ENCODE measurements around the gene TIAM2.

Gene TIAM2

GRCh38 chr6:155186052-155186658 lies 191.0 kb downstream of the TIAM2 start:
- peak overlapping the region; percentile 90 for H3K27ac ChIP-seq (ENCODE audit: low read depth, low read length)
- H3K27me3 ChIP-seq (ENCODE audit: control insufficient read depth, insufficient read depth, low read length) = no peaks in the 10 kb centered on the region
- no peaks in the 10 kb centered on the region for H3K9me3 ChIP-seq (ENCODE audit: control insufficient read depth, insufficient read depth, low read length)
- no peak overlapping the region for H3K9ac ChIP-seq (ENCODE audit: low read depth, low read length)
- peaks cover 21% of the 10 kb centered on the region for H3K4me1 ChIP-seq (ENCODE audit: control insufficient read depth, insufficient read depth, low read length)
- H3K36me3 ChIP-seq (ENCODE audit: control insufficient read depth, insufficient read depth, low read length) = peaks cover 19% of the 10 kb centered on the region
- no peak overlapping the region for H3K4me3 ChIP-seq (ENCODE audit: low read depth, low read length)

GRCh38 chr6:155187106-155187505 lies 192.0 kb downstream of the TIAM2 start:
- Histone ChIP-seq H3K36me3 (ENCODE audit: control insufficient read depth, insufficient read depth, low read length) (peaks cover 19% of the 10 kb centered on the region), H3K4me1 (ENCODE audit: control insufficient read depth, insufficient read depth, low read length) (peaks cover 21% of the 10 kb centered on the region), H3K9ac (ENCODE audit: low read depth, low read length) (no peak overlapping the region), H3K9me3 (ENCODE audit: control insufficient read depth, insufficient read depth, low read length) (no peaks in the 10 kb centered on the region), H3K27me3 (ENCODE audit: control insufficient read depth, insufficient read depth, low read length) (no peaks in the 10 kb centered on the region), H3K4me3 (ENCODE audit: low read depth, low read length) (no peak overlapping the region), H3K27ac (ENCODE audit: low read depth, low read length) (peak overlapping the region; percentile 90)

- peaks cover 13% of the 10 kb centered on the region for H3K36me3 ChIP-seq (ENCODE audit: control insufficient read depth, insufficient read depth, low read length)
- H3K27ac ChIP-seq (ENCODE audit: low read depth, low read length) = no peak overlapping the region
- no peak overlapping the region for H3K4me3 ChIP-seq (ENCODE audit: low read depth, low read length)
- no peaks in the 10 kb centered on the region for H3K9me3 ChIP-seq (ENCODE audit: control insufficient read depth, insufficient read depth, low read length)
- H3K27me3 ChIP-seq (ENCODE audit: control insufficient read depth, insufficient read depth, low read length) = no peaks in the 10 kb centered on the region
- H3K9ac ChIP-seq (ENCODE audit: low read depth, low read length) = no peak overlapping the region
- peaks cover 21% of the 10 kb centered on the region for H3K4me1 ChIP-seq (ENCODE audit: control insufficient read depth, insufficient read depth, low read length)
Observed at GRCh38 chr6:155187994-155188706, 193.0 kb downstream of the TIAM2 start.

GRCh38 chr6:155188707-155189496 lies 193.8 kb downstream of the TIAM2 start:
- Histone ChIP-seq H3K36me3 (ENCODE audit: control insufficient read depth, insufficient read depth, low read length) (peaks cover 7% of the 10 kb centered on the region), H3K4me3 (ENCODE audit: low read depth, low read length) (no peak overlapping the region), H3K27me3 (ENCODE audit: control insufficient read depth, insufficient read depth, low read length) (no peaks in the 10 kb centered on the region), H3K4me1 (ENCODE audit: control insufficient read depth, insufficient read depth, low read length) (peaks cover 21% of the 10 kb centered on the region), H3K9me3 (ENCODE audit: control insufficient read depth, insufficient read depth, low read length) (no peaks in the 10 kb centered on the region), H3K27ac (ENCODE audit: low read depth, low read length) (no peak overlapping the region), H3K9ac (ENCODE audit: low read depth, low read length) (no peak overlapping the region)

GRCh38 chr6:155190677-155191076 lies 195.6 kb downstream of the TIAM2 start:
- no peaks in the 10 kb centered on the region for H3K27me3 ChIP-seq (ENCODE audit: control insufficient read depth, insufficient read depth, low read length)
- no peak overlapping the region for H3K4me3 ChIP-seq (ENCODE audit: low read depth, low read length)
- H3K9me3 ChIP-seq (ENCODE audit: control insufficient read depth, insufficient read depth, low read length) = no peaks in the 10 kb centered on the region
- peaks cover 3% of the 10 kb centered on the region; the same call in 1 of the 2 replicates for H3K36me3 ChIP-seq (ENCODE audit: control insufficient read depth, insufficient read depth, low read length)
- H3K27ac ChIP-seq (ENCODE audit: low read depth, low read length) = no peak overlapping the region
- H3K9ac ChIP-seq (ENCODE audit: low read depth, low read length) = no peak overlapping the region
- peaks cover 16% of the 10 kb centered on the region for H3K4me1 ChIP-seq (ENCODE audit: control insufficient read depth, insufficient read depth, low read length)

- Histone ChIP-seq H3K27ac (ENCODE audit: low read depth, low read length) (no peak overlapping the region), H3K9ac (ENCODE audit: low read depth, low read length) (no peak overlapping the region), H3K36me3 (ENCODE audit: control insufficient read depth, insufficient read depth, low read length) (peaks cover 8% of the 10 kb centered on the region), H3K4me3 (ENCODE audit: low read depth, low read length) (no peak overlapping the region), H3K9me3 (ENCODE audit: control insufficient read depth, insufficient read depth, low read length) (no peaks in the 10 kb centered on the region), H3K27me3 (ENCODE audit: control insufficient read depth, insufficient read depth, low read length) (no peaks in the 10 kb centered on the region), H3K4me1 (ENCODE audit: control insufficient read depth, insufficient read depth, low read length) (no peaks in the 10 kb centered on the region; the same call in 1 of the 2 replicates)
Observed at GRCh38 chr6:155193526-155193925, 198.4 kb downstream of the TIAM2 start.

- H3K4me1 ChIP-seq (ENCODE audit: control insufficient read depth, insufficient read depth, low read length) = no peaks in the 10 kb centered on the region; the same call in 1 of the 2 replicates
- H3K9me3 ChIP-seq (ENCODE audit: control insufficient read depth, insufficient read depth, low read length) = no peaks in the 10 kb centered on the region
- no peak overlapping the region for H3K27ac ChIP-seq (ENCODE audit: low read depth, low read length)
- H3K4me3 ChIP-seq (ENCODE audit: low read depth, low read length) = no peak overlapping the region
- H3K36me3 ChIP-seq (ENCODE audit: control insufficient read depth, insufficient read depth, low read length) = peaks cover 8% of the 10 kb centered on the region
- no peaks in the 10 kb centered on the region for H3K27me3 ChIP-seq (ENCODE audit: control insufficient read depth, insufficient read depth, low read length)
- no peak overlapping the region for H3K9ac ChIP-seq (ENCODE audit: low read depth, low read length)
Observed at GRCh38 chr6:155194399-155194798, 199.3 kb downstream of the TIAM2 start.

- H3K36me3 ChIP-seq (ENCODE audit: control insufficient read depth, insufficient read depth, low read length) = peaks cover 7% of the 10 kb centered on the region
Observed at GRCh38 chr6:155195903-155196302, 200.8 kb downstream of the TIAM2 start.

GRCh38 chr6:155196911-155197310 lies 201.8 kb downstream of the TIAM2 start:
- Histone ChIP-seq H3K9ac (ENCODE audit: low read depth, low read length) (no peak overlapping the region), H3K27me3 (ENCODE audit: control insufficient read depth, insufficient read depth, low read length) (no peaks in the 10 kb centered on the region), H3K27ac (ENCODE audit: low read depth, low read length) (no peak overlapping the region), H3K9me3 (ENCODE audit: control insufficient read depth, insufficient read depth, low read length) (no peaks in the 10 kb centered on the region), H3K36me3 (ENCODE audit: control insufficient read depth, insufficient read depth, low read length) (peaks cover 5% of the 10 kb centered on the region; the same call in 1 of the 2 replicates), H3K4me1 (ENCODE audit: control insufficient read depth, insufficient read depth, low read length) (no peaks in the 10 kb centered on the region; the same call in 1 of the 2 replicates), H3K4me3 (ENCODE audit: low read depth, low read length) (no peak overlapping the region)

More at GRCh38 chr6:155195903-155196302, 200.8 kb downstream of the TIAM2 start:
- H3K9me3 ChIP-seq (ENCODE audit: control insufficient read depth, insufficient read depth, low read length) = no peaks in the 10 kb centered on the region
- H3K4me3 ChIP-seq (ENCODE audit: low read depth, low read length) = no peak overlapping the region
- H3K9ac ChIP-seq (ENCODE audit: low read depth, low read length) = no peak overlapping the region
- no peaks in the 10 kb centered on the region; the same call in 1 of the 2 replicates for H3K4me1 ChIP-seq (ENCODE audit: control insufficient read depth, insufficient read depth, low read length)
- no peak overlapping the region for H3K27ac ChIP-seq (ENCODE audit: low read depth, low read length)
- no peaks in the 10 kb centered on the region for H3K27me3 ChIP-seq (ENCODE audit: control insufficient read depth, insufficient read depth, low read length)

- Histone ChIP-seq H3K27me3 (ENCODE audit: control insufficient read depth, insufficient read depth, low read length) (no peaks in the 10 kb centered on the region), H3K9ac (ENCODE audit: low read depth, low read length) (no peak overlapping the region), H3K4me1 (ENCODE audit: control insufficient read depth, insufficient read depth, low read length) (no peaks in the 10 kb centered on the region), H3K27ac (ENCODE audit: low read depth, low read length) (no peak overlapping the region), H3K4me3 (ENCODE audit: low read depth, low read length) (no peak overlapping the region), H3K9me3 (ENCODE audit: control insufficient read depth, insufficient read depth, low read length) (no peaks in the 10 kb centered on the region), H3K36me3 (ENCODE audit: control insufficient read depth, insufficient read depth, low read length) (peaks cover 5% of the 10 kb centered on the region; the same call in 1 of the 2 replicates)
Observed at GRCh38 chr6:155197932-155198331, 202.8 kb downstream of the TIAM2 start.

Data from HUES48 (cell line).